Smooth muscle cell of the brain vasculature (primary cell): ENCODE data around the gene YTHDF1.

Source experiments
- DNase-seq: peaks from one replicate; pipeline ENCODE4 v3.0.0-alpha.2; 2012; ENCODE audit warnings: low read depth, low spot score

Gene YTHDF1

DNA sequence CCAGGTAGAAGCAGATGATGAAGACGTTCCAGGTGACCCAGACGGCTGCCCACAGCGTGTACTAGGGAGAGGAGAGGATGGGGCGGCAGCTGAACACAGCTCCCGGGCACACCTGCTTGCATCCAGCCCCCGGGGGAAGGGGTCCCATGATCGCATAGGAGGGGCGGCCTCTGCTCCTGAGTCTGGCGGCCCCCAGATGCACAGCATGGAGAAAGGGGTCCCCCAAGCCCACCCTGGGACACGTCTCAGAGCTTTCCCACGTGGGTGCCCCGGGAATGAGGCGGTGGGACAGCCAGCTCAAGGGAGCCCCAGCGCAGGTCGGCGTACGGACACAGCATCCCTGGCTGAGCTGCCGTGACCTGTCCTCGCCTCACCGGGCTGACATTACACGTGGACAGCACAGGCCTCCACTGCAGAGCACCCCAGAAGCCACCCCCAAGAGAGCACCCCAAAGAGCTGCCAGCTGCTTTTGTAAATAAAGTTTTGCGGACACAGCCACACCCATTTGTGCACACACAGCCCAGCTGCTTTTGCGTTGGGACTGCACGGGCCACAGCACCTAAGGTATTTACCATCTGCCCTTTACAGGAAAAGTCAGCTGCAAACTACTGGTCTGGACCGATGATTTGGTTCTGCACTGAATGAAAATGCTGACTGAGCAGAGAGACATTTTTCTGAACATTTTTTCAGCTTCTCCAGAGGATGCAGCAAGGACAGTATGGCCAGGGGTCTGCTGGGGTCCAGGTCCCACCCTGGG is 33.1 kb upstream of the YTHDF1 start:
- no peak for DNase-seq

- no peak for DNase-seq
These were observed 31.8 kb upstream of the YTHDF1 start for GRCh38 chr20:63247671-63248228.

- no peak for DNase-seq
These were observed 30.8 kb upstream of the YTHDF1 start for GRCh38 chr20:63246490-63247288.

DNA sequence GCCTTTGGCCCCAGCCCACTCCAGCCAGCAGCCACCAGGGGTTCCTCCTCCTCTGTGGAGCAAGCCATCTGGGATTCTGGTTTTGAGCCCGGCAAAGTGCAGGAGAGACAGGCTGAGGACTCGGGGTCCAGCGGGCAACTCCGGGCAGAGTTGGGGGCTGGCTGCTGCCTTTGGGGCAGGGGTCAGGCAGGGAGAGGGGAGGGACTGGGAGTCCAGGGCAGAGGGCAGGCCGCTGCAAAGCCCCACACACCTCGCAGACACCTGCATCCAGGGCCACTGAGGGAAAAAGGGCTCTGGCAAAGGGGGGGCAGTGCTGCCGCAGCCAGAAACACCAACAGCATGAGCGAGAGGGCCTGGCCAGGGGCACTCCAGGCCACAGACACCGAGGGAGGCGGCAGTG is 28.5 kb upstream of the YTHDF1 start:
- DNase-seq, result no peak

- no peak for DNase-seq
These were observed 27.8 kb upstream of the YTHDF1 start for GRCh38 chr20:63243604-63244247.

DNA sequence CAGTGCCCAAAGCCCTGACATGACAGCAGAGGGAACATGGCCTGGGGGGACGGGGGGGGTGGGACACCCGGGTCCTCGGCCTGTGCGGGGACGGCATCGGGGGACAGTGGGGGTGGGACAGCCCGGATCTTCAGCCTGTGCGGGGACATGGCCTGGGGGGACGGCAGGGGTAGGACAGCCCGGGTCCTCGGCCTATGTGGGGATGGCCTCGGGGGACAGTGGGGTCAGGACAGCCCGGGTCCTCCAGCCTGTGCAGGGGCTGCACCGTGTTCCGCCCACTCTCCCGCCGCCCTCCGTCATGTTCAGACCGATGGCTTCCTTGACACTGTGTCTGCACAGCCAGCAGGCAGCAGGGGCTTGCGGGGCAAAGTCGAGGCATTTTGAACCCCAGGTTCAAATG is 26.8 kb upstream of the YTHDF1 start:
- DNase-seq, result no peak

DNA sequence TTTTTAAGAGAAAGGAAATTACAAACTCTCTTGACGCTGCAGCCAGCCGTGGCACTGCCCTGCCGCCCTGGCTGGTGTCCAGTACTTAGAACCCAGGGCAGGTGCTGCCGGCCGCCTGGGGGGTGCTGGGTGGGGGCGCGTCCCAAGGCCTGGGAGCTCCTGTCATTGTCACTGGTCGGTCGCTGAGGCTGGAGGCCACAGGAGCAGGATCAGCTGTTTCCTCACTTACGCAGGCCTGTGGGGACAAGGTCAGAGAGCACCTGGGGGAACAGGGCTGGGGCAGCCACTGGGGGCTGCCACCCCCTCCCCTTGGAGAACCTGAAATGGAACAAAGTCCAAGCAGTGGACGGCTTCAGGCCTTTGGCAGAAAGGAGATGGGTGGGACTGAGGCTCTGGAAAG is 25.3 kb upstream of the YTHDF1 start:
- DNase-seq, result no peak

DNA sequence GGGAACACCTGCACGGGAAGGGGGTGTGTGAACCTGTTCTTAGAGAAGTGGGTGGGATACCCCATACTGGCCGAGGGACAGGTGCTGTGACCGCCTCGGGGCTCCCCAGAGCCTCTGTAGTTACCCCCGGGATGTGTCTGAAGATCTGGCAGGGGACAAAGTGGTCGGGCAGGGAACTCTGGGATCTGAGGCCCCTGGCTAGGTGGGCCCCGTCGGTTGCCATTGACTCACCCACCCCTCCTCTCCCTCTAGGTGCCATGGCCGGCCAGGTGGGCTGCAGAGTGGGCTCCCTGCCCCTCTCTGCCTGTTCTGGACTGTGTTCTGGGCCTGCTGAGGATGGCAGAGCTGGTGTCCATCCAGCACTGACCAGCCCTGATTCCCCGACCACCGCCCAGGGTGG is 24.1 kb upstream of the YTHDF1 start:
- DNase-seq, result no peak

DNA sequence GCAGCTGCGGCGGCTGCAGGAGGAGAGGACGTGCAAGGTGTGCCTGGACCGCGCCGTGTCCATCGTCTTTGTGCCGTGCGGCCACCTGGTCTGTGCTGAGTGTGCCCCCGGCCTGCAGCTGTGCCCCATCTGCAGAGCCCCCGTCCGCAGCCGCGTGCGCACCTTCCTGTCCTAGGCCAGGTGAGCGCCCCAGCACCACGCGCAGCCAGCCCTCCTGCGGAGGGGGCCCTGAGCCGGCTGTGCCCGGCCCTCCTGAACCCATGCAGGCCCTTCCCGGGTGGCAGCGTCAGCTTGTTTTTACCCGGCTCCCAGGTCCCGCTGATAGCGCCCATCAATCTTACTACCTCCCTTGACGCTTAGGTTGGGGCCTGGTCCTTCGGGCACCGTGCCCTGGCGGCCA is 23.5 kb upstream of the YTHDF1 start:
- no peak for DNase-seq

- no peak for DNase-seq
These were observed 22.7 kb upstream of the YTHDF1 start for GRCh38 chr20:63238514-63239125.

- no peak for DNase-seq
These were observed 22.1 kb upstream of the YTHDF1 start for GRCh38 chr20:63238031-63238430.

DNA sequence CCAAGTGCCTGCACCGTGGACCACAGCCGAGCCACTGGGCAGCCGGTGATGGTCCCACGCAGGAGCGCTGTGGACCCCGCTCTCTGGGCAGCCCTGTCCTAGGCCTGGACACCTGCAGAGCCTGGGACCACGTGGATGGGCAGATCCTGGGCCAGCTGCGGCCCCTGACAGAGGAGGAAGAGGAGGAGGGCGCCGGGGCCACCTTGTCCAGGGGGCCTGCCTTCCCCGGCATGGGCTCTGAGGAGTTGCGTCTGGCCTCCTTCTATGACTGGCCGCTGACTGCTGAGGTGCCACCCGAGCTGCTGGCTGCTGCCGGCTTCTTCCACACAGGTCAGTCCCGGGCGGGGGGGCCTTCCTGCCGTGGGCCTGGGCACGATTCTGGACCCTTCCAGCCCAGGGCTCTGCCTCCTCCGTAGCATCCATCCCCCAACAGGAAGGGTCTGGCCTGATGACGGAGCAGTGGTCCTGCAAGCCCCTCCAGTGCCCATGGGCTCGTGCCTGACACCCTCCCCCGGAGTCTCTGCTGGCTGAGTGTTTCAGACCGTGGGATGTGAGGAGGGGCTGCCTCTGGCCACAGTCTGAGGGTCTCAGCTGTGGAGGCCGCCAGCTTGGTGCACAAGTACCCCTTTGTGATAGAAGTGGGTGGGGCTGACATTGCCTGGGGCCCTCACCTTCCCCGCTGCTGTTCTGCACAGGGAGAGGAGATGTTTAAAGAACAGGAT is 20.3 kb upstream of the YTHDF1 start:
- no peak for DNase-seq

GRCh38 chr20:63235399-63235983 is 19.6 kb upstream of the YTHDF1 start, which contains the start of gene BIRC7:
TSS of gene BIRC7 (plus strand) at chr20:63235905. CDS start at chr20:63236097, 192 bp downstream.
- DNase-seq, result no peak

DNA sequence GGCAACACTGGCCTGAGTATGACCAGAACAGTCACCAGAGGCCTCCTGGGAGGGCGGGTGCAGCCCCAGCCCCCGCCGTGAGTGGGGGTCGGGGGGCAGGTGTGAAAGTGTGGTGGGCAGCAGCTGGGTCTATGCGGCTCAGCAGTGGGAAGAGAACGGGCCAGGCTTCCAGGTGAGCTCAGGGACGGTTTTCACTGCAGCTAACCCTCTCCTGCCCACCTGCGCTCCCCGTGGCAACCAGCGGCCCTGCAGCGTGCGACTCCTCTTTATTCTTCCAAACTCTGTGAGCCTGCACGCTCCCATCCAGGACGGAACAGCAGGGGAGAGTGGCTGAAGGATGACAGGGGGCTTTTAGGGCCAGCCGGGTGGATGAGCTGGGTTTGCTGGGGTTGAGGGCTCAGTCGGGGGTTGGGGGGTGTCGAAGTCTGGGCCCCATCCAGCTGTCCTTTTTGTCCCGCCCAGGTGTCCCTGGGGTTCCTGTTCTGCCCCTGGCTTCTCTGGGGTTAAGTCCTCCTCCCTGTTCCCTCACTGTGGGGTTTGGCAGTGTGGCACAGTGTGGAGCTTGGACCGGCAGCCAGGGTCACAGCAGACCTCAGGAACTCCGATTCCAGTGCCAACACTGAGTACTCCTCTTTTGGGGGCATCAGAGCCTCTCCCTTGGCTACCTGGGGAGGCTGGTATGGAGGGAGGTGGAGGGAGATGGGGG is 18.9 kb upstream of the YTHDF1 start:
- no peak for DNase-seq

DNA sequence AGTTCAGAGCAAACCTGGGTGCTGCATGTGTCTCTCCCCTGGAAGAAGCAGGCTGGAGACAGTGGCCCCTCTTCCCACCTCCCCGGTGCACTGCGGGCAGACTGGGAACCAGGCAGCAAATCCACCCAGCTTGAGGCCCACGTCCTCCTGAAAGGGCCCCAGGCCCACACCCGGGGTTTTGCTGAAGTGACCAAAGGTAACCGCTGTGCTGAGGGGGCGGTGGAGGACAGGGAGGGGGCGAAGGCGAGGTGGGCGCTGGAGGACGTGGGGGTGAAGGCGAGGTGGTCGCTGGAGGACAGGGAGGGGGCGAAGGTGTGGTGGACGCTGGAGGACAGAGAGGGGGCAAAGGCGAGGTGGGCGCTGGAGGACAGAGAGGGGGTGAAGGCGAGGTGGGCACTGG is 18.0 kb upstream of the YTHDF1 start:
- no peak for DNase-seq

GRCh38 chr20:63233061-63233344 is 17.1 kb upstream of the YTHDF1 start:
- DNase-seq, result no peak

GRCh38 chr20:63232235-63233060 is 16.5 kb upstream of the YTHDF1 start:
- DNase-seq, result peak; percentile 74

DNA sequence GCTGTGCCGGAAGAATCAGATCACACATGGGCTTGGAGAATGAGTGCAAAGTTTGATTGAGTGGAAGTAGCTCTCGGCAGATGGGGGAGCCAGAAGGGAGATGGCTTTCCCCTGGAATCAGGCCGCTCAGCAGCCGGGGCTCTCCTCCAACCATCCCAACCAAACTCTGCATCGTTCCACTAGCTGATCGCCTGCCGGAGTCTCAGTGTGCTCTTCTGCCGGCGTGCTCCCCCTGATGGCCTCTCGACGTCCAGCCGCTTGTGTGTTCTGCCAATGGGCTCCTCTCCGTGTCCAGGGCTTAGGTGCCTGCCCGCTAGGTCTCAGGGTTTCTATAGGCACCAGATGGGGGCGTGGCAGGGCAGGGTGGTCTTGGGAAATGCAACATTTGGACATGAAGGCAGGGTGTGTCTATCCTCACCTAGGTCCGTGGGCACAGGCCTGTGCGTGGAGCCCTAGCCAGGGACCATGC is 14.9 kb upstream of the YTHDF1 start:
- no peak for DNase-seq

DNA sequence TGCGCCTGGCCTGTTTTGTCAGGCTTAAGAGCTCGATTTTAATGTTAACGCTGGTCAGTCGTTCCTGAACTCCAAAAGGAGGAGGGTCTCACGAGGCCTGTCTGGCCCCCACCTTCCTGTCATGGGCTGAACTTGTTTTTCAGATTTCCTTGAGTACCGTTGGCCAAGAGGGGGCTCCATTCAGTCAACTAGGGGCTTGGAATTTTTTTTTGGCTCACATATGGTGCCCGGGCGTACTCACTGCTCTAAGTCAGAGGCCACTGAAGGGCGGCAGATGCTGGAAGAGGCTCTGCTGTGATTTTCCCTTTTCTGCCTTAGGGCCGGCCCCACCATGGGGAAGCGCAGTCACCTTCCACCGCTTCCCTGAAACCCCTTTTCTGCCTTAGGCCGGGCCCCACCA is 12.9 kb upstream of the YTHDF1 start:
- DNase-seq, result no peak
